HCT116 (cell line): ENCODE results near the gene ZNF441.

Experiments used
- CBX3 ChIP-seq: IDR thresholded peaks from 2 replicates; pipeline ENCODE4 v1.6.1; 2012; ENCODE audit warnings: low read depth
- CEBPB ChIP-seq: IDR thresholded peaks from 2 replicates; pipeline ENCODE4 v1.6.1; 2012; ENCODE audit warnings: low read depth
- CTCF ChIP-seq, 3 experiments: fragments of 200-600 bp in 1 of 3; sonication (generic) in 1 of 3; IDR thresholded peaks in 2 of 3; conservative IDR thresholded peaks in 1 of 3; 2 replicates each; pipeline ENCODE4 v1.5.1; 2012 to 2017; ENCODE audit warnings: low read depth in 2 of 3, low read length in 2 of 3, antibody characterized with exemption in 1 of 3, borderline replicate concordance in 1 of 3, control low read depth in 1 of 3, mild to moderate bottlenecking in 1 of 3, mixed read lengths in 1 of 3, mixed run types in 1 of 3, moderate library complexity in 1 of 3; ENCODE audit not compliant: insufficient read depth in 1 of 3
- EZH2 ChIP-seq: fragments of 200-600 bp; sonication (generic); IDR thresholded peaks from 2 replicates; pipeline ENCODE4 v1.6.1; 2017; ENCODE audit warnings: antibody characterized with exemption, mixed run types
- EZH2phosphoT487 ChIP-seq: fragments of 200-600 bp; IDR thresholded peaks from 2 replicates; pipeline ENCODE4 v1.6.1; 2018; ENCODE audit warnings: antibody characterized with exemption, borderline replicate concordance
- MAX ChIP-seq: IDR thresholded peaks from 2 replicates; pipeline ENCODE4 v1.6.1; 2012
- POLR2A ChIP-seq: IDR thresholded peaks from 2 replicates; pipeline ENCODE4 v1.7.0; 2011; ENCODE audit warnings: borderline replicate concordance; ENCODE audit not compliant: insufficient read depth, insufficient read length; ENCODE audit errors: extremely low read depth
- RAD21 ChIP-seq: IDR thresholded peaks from 2 replicates; pipeline ENCODE4 v1.6.1; 2012; ENCODE audit warnings: low read depth, mild to moderate bottlenecking
- REST ChIP-seq: IDR thresholded peaks from 2 replicates; pipeline ENCODE4 v1.6.1; 2012; ENCODE audit warnings: low read depth
- TCF7L2 ChIP-seq: IDR thresholded peaks from 2 replicates; pipeline ENCODE4 v1.7.0; 2011; ENCODE audit warnings: borderline replicate concordance, inconsistent platforms; ENCODE audit not compliant: insufficient read depth, insufficient read length; ENCODE audit errors: extremely low read depth
- ZBTB33 ChIP-seq: IDR thresholded peaks from 2 replicates; pipeline ENCODE4 v1.6.1; 2011; ENCODE audit warnings: mild to moderate bottlenecking, low read length, moderate library complexity; ENCODE audit not compliant: insufficient replicate concordance; ENCODE audit errors: extremely low read depth
- ZFX ChIP-seq: fragments of 450-650 bp; IDR thresholded peaks from 2 replicates; pipeline ENCODE4 v1.6.1; 2017

- TF ChIP-seq ZFX (no peak), CBX3 (no peak), REST (no peak), EZH2 (no peak), CTCF (IDR thresholded peaks at IDR 0.05 in 2 of 3, conservative IDR thresholded peaks at IDR 0.05 in 1 of 3; ENCODE audit: borderline replicate concordance in 1 of 3, insufficient read depth in 1 of 3, low read depth in 2 of 3, low read length in 2 of 3) (no peak), MAX (no peak), POLR2A (no peak), RAD21 (no peak), ZBTB33 (no peak), TCF7L2 (no peak), CEBPB (no peak), EZH2phosphoT487 (no peak)
Observed at GRCh38 chr19:11821474-11822109, 54.8 kb downstream of the ZNF441 start.
